Endodermal cell (in vitro differentiated cells): ENCODE measurements around the gene GPHA2. TPM values are rescaled to one million over a fixed set of nuclear protein-coding genes. Genes with fewer than 3 reads are reported as not detected.

ENCODE experiments used
- DNase-seq: peaks from one replicate; pipeline ENCODE4 v3.0.0-alpha.2; 2017
- H3K27ac ChIP-seq: 2 replicates; pipeline ENCODE4 v1.5.1; 2013; ENCODE audit warnings: mild to moderate bottlenecking, low read depth, low read length, moderate library complexity
- H3K27me3 ChIP-seq: 2 replicates; pipeline ENCODE4 v1.6.1; 2013; ENCODE audit warnings: mild to moderate bottlenecking, low read length, moderate library complexity; ENCODE audit not compliant: insufficient read depth, control insufficient read depth, poor library complexity, severe bottlenecking
- H3K36me3 ChIP-seq: 2 replicates; pipeline ENCODE4 v1.7.0; 2013; ENCODE audit warnings: mild to moderate bottlenecking, low read length, moderate library complexity; ENCODE audit not compliant: control insufficient read depth, insufficient read depth
- H3K4me1 ChIP-seq: one replicate; pipeline ENCODE4 v1.7.0; 2013; ENCODE audit warnings: low read length; ENCODE audit not compliant: control insufficient read depth, insufficient read depth
- H3K4me3 ChIP-seq: 2 replicates; pipeline ENCODE4 v1.5.1; 2013; ENCODE audit warnings: mild to moderate bottlenecking, low read length, moderate library complexity
- H3K9ac ChIP-seq: 2 replicates; pipeline ENCODE4 v1.6.1; 2013; ENCODE audit warnings: mild to moderate bottlenecking, low read length, moderate library complexity; ENCODE audit not compliant: poor library complexity, severe bottlenecking; ENCODE audit errors: extremely low read depth
- H3K9me3 ChIP-seq: 2 replicates; pipeline ENCODE4 v1.6.1; 2013; ENCODE audit warnings: mild to moderate bottlenecking, low read length, moderate library complexity; ENCODE audit not compliant: control insufficient read depth
- H3K27ac Mint-ChIP-seq: 2 replicates; pipeline ENCODE4 v1.8.0; 2020; ENCODE audit warnings: mixed read lengths
- H3K27me3 Mint-ChIP-seq: 2 replicates; pipeline ENCODE4 v1.8.0; 2021; ENCODE audit warnings: mild to moderate bottlenecking, mixed read lengths; ENCODE audit not compliant: insufficient read depth
- H3K36me3 Mint-ChIP-seq: 2 replicates; pipeline ENCODE4 v1.8.0; 2020; ENCODE audit warnings: low read depth, mixed read lengths
- H3K4me1 Mint-ChIP-seq: 2 replicates; pipeline ENCODE4 v1.8.0; 2020; ENCODE audit warnings: mixed read lengths
- H3K4me3 Mint-ChIP-seq: 2 replicates; pipeline ENCODE4 v1.8.0; 2020; ENCODE audit warnings: mild to moderate bottlenecking, moderate library complexity, mixed read lengths
- H3K9me3 Mint-ChIP-seq: 2 replicates; pipeline ENCODE4 v1.8.0; 2020; ENCODE audit warnings: mild to moderate bottlenecking, mixed read lengths
- WGBS, 2 experiments: methylation state at CpG; one replicate each; pipeline versions ENCODE4 v1.1.5 to v1.1.7; 2013; ENCODE audit warnings: missing lambda C conversion rate in 2 of 2, mixed read lengths in 1 of 2; ENCODE audit not compliant: insufficient coverage in 1 of 2, insufficient read length in 1 of 2; 5-methylcytosine and 5-hydroxymethylcytosine counted together
- total RNA-seq, 2 donors: library from RNA; stranded (reverse); fragmentation: NEBNext Ultra II Directional in 1 of 2; extraction: Animal tissue kit (Norgen Biotek cat#: 25700) in 1 of 2; gene quantifications; 2 replicates in 1 of 2; 3 replicates in 1 of 2; pipeline ENCODE4 v1.2.1, GENCODE V29; 2021
- TF ChIP-seq, protein P1 (sequence below): fragments of 200-600 bp; sonication (generic); conservative IDR thresholded peaks from 2 replicates; pipeline ENCODE4 v1.5.0; 2021; ENCODE audit warnings: antibody characterized with exemption, mild to moderate bottlenecking

The GPHA2 gene
- total RNA-seq, 2 donors from 2014 or later, result 0.77 TPM; not detected in 1

- Mint-ChIP-seq H3K27ac (no peak overlapping the region), H3K27me3 (no peaks in the 10 kb centered on the region), H3K9me3 (no peaks in the 10 kb centered on the region), H3K36me3 (peaks cover 21% of the 10 kb centered on the region), H3K4me3 (no peak overlapping the region), H3K4me1 (peaks cover 5% of the 10 kb centered on the region)
- Histone ChIP-seq H3K27me3 (no peaks in the 10 kb centered on the region), H3K4me3 (no peak overlapping the region), H3K27ac (no peak overlapping the region), H3K9ac (no peak overlapping the region), H3K9me3 (no peaks in the 10 kb centered on the region), H3K4me1 (peaks cover 5% of the 10 kb centered on the region), H3K36me3 (peaks cover 22% of the 10 kb centered on the region)
- 91 to 93% methylated on average over 3 to 7 of the region's 7 CpGs for WGBS, 2 experiments
- TF ChIP-seq, protein P1, sequence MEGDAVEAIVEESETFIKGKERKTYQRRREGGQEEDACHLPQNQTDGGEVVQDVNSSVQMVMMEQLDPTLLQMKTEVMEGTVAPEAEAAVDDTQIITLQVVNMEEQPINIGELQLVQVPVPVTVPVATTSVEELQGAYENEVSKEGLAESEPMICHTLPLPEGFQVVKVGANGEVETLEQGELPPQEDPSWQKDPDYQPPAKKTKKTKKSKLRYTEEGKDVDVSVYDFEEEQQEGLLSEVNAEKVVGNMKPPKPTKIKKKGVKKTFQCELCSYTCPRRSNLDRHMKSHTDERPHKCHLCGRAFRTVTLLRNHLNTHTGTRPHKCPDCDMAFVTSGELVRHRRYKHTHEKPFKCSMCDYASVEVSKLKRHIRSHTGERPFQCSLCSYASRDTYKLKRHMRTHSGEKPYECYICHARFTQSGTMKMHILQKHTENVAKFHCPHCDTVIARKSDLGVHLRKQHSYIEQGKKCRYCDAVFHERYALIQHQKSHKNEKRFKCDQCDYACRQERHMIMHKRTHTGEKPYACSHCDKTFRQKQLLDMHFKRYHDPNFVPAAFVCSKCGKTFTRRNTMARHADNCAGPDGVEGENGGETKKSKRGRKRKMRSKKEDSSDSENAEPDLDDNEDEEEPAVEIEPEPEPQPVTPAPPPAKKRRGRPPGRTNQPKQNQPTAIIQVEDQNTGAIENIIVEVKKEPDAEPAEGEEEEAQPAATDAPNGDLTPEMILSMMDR, result no peak
- DNase-seq, result no peak
Measured at GRCh38 chr11:64911142-64911541, 24.6 kb downstream of the GPHA2 start.

DNA sequence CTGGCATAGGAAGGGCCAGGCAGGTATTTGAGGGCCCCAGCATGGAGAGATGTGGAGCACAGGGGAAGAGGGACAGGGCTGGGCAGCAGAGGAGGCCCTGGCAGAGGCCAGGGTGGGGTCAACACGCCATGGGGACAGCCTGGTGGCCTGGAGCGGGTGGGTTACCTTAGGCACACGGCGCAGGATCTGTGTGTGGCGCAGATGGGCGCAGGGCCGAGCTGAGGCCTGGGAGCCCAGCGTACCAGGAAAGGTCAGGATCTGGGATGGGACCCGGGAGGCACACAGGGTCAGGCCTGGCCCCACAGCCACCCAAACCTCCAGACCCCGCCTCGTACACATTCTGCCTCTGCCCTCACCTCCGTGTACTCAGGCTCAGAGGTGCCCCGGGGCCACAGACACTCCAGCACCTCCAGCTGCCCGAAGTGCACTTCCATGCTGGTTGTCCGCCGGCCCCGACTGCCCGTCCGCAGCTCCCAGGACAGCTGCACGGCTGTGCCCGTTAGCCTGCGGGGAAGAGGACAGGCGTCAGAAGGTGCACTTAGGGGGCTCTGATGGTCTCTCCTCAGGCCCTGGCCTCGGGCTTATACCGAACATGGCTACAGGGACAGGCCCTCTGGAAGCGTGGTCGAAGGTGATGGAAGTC lies 25.1 kb downstream of the GPHA2 start:
- no peaks in the 10 kb centered on the region for H3K4me1 Mint-ChIP-seq
- TF ChIP-seq, protein P1, result no peak
- H3K9ac ChIP-seq, result no peak overlapping the region
- no peaks in the 10 kb centered on the region for H3K9me3 Mint-ChIP-seq
- 94 to 96% methylated on average over 25 to 27 of the region's 27 CpGs for WGBS, 2 experiments
- H3K36me3 Mint-ChIP-seq, result peaks cover 21% of the 10 kb centered on the region
- no peaks in the 10 kb centered on the region for H3K4me1 ChIP-seq
- H3K27me3 ChIP-seq, result no peaks in the 10 kb centered on the region
- H3K4me3 Mint-ChIP-seq, result no peak overlapping the region
- no peak overlapping the region for H3K4me3 ChIP-seq
- no peaks in the 10 kb centered on the region for H3K9me3 ChIP-seq
- H3K36me3 ChIP-seq, result peaks cover 22% of the 10 kb centered on the region
- DNase-seq, result no peak
- H3K27me3 Mint-ChIP-seq, result no peaks in the 10 kb centered on the region
- no peak overlapping the region for H3K27ac ChIP-seq
- H3K27ac Mint-ChIP-seq, result no peak overlapping the region

- TF ChIP-seq, protein P1, result no peak
- H3K27ac ChIP-seq, result no peak overlapping the region
- no peak overlapping the region for H3K4me3 ChIP-seq
- H3K9me3 Mint-ChIP-seq, result no peaks in the 10 kb centered on the region
- 90 to 95% methylated on average over 19 to 39 of the region's 39 CpGs for WGBS, 2 experiments
- H3K4me1 Mint-ChIP-seq, result no peaks in the 10 kb centered on the region
- no peak overlapping the region for H3K9ac ChIP-seq
- H3K36me3 ChIP-seq, result peaks cover 26% of the 10 kb centered on the region
- H3K9me3 ChIP-seq, result no peaks in the 10 kb centered on the region
- H3K27me3 Mint-ChIP-seq, result no peaks in the 10 kb centered on the region
- H3K27me3 ChIP-seq, result no peaks in the 10 kb centered on the region
- no peak overlapping the region for H3K4me3 Mint-ChIP-seq
- H3K27ac Mint-ChIP-seq, result no peak overlapping the region
- no peaks in the 10 kb centered on the region for H3K4me1 ChIP-seq
- DNase-seq, result no peak
- H3K36me3 Mint-ChIP-seq, result peaks cover 28% of the 10 kb centered on the region
Measured at GRCh38 chr11:64909653-64910343, 25.9 kb downstream of the GPHA2 start.
